ENCODE results near the gene RPL6. TPM values are rescaled to one million over a fixed set of nuclear protein-coding genes. Genes with fewer than 3 reads are reported as not detected.

RPL6 gene
- total and polyA plus RNA-seq, 10 of the 15 experiments (the other 5 are each of a cell fraction or from before 2014, with no cell fraction given) = 801 to 3,690 (median 2,265) TPM

DNA sequence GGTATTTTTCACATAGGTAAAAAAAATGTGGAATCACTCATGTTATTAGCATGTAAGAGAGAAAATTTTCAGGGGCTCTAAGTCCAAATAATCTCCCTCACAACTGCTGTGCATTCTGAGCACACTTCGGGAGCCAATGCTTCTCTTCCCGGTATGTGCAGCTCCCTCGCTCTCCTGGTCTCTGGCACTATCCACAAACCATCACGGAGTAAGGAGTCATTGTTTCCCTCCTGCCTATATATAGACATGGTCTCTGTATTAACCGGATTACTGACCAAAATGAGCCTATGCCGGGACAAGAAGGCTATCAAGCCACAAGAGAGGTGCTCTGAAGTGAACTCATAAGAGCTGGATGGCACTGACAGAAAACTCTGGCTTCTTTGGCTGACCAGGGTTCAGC lies 40.5 kb downstream of the RPL6 start:
- FAIRE-seq (no peak), DNase-seq (ENCODE audit: low read depth, low spot score) (no peak), ATAC-seq (no peak)
- no peaks in the 10 kb centered on the region; a peak in 1 of 4 replicates for H3K36me3 ChIP-seq (ENCODE audit: control insufficient read depth in 2 of 2, insufficient read depth in 2 of 2, low read length in 1 of 2)
- H3K9me3 ChIP-seq (replicated peaks; ENCODE audit: control insufficient read depth, insufficient read depth, low read length) = no peaks in the 10 kb centered on the region
- H3K9ac ChIP-seq (ENCODE audit: control insufficient read depth, insufficient read depth, low read length) = no peak overlapping the region
- CTCF ChIA-PET = no interaction called here
- RAD21 ChIA-PET (ENCODE audit: unreplicated experiment) = interaction anchor here (1.3 kb wide), 1 partner anchor 18 kb away, joined by 3 read pairs; no protein-coding TSS in a partner anchor
- POLR2A ChIA-PET = interaction anchor here (1.0 kb wide), 1 partner anchor 12 kb away, joined by 3 read pairs; no protein-coding TSS in a partner anchor
- peaks cover 31% of the 10 kb centered on the region for H3K79me2 ChIP-seq (ENCODE audit: control insufficient read depth, insufficient read depth, low read length)
- no peak overlapping the region for H3K27ac ChIP-seq (ENCODE audit: control insufficient read depth, insufficient read depth)
- H3K4me3 ChIP-seq = no peak overlapping the region
- no TSS peak for BruUV-seq (replicated peaks)
- H3K4me1 ChIP-seq (ENCODE audit: control insufficient read depth, insufficient read depth, low read length) = peaks cover 5% of the 10 kb centered on the region; the same call in 1 of the 2 replicates
- TF ChIP-seq BMI1 (IDR thresholded peaks at IDR 0.05; ENCODE audit: borderline replicate concordance) (no peak), CBFB (IDR thresholded peaks at IDR 0.05; ENCODE audit: low read depth) (no peak), FOXK2 (IDR thresholded peaks at IDR 0.05) (no peak), ZZZ3 (IDR thresholded peaks at IDR 0.05; ENCODE audit: control insufficient read depth, insufficient read length, low read depth) (no peak), SUPT20H (IDR thresholded peaks at IDR 0.05; ENCODE audit: borderline replicate concordance, control insufficient read depth, low read depth, low read length) (no peak), BHLHE40 (IDR thresholded peaks at IDR 0.05; ENCODE audit: borderline replicate concordance in 1 of 2, low read depth in 2 of 2, low read length in 1 of 2) (no peak), ZBED1 (IDR thresholded peaks at IDR 0.05; ENCODE audit: borderline replicate concordance) (no peak), NR2C2 (IDR thresholded peaks at IDR 0.05; ENCODE audit: borderline replicate concordance, control insufficient read depth, insufficient read length, low read depth) (no peak), POLR2A (IDR thresholded peaks at IDR 0.05; ENCODE audit: low read depth, low read length) (no peak), ATF7 (IDR thresholded peaks at IDR 0.05; ENCODE audit: low read depth) (no peak), EP300 (IDR thresholded peaks at IDR 0.05; ENCODE audit: borderline replicate concordance in 1 of 2, control insufficient read depth in 1 of 2, low read depth in 2 of 2, low read length in 2 of 2) (no peak), TBL1XR1 (IDR thresholded peaks at IDR 0.05; ENCODE audit: low read depth, low read length) (no peak)
- TF ChIP-seq, protein P1, sequence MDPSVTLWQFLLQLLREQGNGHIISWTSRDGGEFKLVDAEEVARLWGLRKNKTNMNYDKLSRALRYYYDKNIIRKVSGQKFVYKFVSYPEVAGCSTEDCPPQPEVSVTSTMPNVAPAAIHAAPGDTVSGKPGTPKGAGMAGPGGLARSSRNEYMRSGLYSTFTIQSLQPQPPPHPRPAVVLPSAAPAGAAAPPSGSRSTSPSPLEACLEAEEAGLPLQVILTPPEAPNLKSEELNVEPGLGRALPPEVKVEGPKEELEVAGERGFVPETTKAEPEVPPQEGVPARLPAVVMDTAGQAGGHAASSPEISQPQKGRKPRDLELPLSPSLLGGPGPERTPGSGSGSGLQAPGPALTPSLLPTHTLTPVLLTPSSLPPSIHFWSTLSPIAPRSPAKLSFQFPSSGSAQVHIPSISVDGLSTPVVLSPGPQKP (IDR thresholded peaks at IDR 0.05; ENCODE audit: low read depth, low read length) = no peak
- TF ChIP-seq, protein P2, sequence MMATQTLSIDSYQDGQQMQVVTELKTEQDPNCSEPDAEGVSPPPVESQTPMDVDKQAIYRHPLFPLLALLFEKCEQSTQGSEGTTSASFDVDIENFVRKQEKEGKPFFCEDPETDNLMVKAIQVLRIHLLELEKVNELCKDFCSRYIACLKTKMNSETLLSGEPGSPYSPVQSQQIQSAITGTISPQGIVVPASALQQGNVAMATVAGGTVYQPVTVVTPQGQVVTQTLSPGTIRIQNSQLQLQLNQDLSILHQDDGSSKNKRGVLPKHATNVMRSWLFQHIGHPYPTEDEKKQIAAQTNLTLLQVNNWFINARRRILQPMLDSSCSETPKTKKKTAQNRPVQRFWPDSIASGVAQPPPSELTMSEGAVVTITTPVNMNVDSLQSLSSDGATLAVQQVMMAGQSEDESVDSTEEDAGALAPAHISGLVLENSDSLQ (IDR thresholded peaks at IDR 0.05) = no peak
- TF ChIP-seq, protein P3, sequence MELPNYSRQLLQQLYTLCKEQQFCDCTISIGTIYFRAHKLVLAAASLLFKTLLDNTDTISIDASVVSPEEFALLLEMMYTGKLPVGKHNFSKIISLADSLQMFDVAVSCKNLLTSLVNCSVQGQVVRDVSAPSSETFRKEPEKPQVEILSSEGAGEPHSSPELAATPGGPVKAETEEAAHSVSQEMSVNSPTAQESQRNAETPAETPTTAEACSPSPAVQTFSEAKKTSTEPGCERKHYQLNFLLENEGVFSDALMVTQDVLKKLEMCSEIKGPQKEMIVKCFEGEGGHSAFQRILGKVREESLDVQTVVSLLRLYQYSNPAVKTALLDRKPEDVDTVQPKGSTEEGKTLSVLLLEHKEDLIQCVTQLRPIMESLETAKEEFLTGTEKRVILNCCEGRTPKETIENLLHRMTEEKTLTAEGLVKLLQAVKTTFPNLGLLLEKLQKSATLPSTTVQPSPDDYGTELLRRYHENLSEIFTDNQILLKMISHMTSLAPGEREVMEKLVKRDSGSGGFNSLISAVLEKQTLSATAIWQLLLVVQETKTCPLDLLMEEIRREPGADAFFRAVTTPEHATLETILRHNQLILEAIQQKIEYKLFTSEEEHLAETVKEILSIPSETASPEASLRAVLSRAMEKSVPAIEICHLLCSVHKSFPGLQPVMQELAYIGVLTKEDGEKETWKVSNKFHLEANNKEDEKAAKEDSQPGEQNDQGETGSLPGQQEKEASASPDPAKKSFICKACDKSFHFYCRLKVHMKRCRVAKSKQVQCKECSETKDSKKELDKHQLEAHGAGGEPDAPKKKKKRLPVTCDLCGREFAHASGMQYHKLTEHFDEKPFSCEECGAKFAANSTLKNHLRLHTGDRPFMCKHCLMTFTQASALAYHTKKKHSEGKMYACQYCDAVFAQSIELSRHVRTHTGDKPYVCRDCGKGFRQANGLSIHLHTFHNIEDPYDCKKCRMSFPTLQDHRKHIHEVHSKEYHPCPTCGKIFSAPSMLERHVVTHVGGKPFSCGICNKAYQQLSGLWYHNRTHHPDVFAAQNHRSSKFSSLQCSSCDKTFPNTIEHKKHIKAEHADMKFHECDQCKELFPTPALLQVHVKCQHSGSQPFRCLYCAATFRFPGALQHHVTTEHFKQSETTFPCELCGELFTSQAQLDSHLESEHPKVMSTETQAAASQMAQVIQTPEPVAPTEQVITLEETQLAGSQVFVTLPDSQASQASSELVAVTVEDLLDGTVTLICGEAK (IDR thresholded peaks at IDR 0.05; ENCODE audit: borderline replicate concordance) = no peak
- TF ChIP-seq, protein P4, sequence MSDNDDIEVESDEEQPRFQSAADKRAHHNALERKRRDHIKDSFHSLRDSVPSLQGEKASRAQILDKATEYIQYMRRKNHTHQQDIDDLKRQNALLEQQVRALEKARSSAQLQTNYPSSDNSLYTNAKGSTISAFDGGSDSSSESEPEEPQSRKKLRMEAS (IDR thresholded peaks at IDR 0.05; ENCODE audit: low read depth, low read length) = no peak
- TF ChIP-seq, protein P5, sequence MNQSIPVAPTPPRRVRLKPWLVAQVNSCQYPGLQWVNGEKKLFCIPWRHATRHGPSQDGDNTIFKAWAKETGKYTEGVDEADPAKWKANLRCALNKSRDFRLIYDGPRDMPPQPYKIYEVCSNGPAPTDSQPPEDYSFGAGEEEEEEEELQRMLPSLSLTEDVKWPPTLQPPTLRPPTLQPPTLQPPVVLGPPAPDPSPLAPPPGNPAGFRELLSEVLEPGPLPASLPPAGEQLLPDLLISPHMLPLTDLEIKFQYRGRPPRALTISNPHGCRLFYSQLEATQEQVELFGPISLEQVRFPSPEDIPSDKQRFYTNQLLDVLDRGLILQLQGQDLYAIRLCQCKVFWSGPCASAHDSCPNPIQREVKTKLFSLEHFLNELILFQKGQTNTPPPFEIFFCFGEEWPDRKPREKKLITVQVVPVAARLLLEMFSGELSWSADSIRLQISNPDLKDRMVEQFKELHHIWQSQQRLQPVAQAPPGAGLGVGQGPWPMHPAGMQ (IDR thresholded peaks at IDR 0.05; ENCODE audit: borderline replicate concordance) = no peak
- H3K4me2 ChIP-seq (ENCODE audit: control insufficient read depth, insufficient read depth) = no peak overlapping the region
- SMC1A ChIA-PET (ENCODE audit: uncharacterized antibody, unreplicated experiment) = interaction anchor here (0.6 to 1.2 kb wide), 2 partner anchors 9 to 18 kb away, joined by 3 read pairs; no protein-coding TSS in a partner anchor
- WGBS (ENCODE audit: insufficient coverage, insufficient replicate concordance, low lambda C conversion rate, missing lambda C conversion rate) = 100% methylated on average over 6 of the region's 6 CpGs
- H4K20me1 ChIP-seq (ENCODE audit: control insufficient read depth, insufficient read depth) = no peaks in the 10 kb centered on the region
- intact Hi-C loops (cut with micrococcal nuclease; ENCODE audit: unreplicated experiment) (no loop called here), in situ Hi-C loops (cut with MboI) (no loop called here)
- no peak overlapping the region for H2AFZ ChIP-seq (ENCODE audit: control insufficient read depth, low read depth, low read length)
- H3K27me3 ChIP-seq (replicated peaks in 1 of 2; ENCODE audit: control insufficient read depth in 2 of 2, insufficient read depth in 2 of 2, low read length in 1 of 2) = no peaks in the 10 kb centered on the region

Measured in GM12878 (cell line).